Stimulated activated CD4-positive, alpha-beta T cell treated with anti-CD3 and anti-CD28 coated beads, TNF-alpha, amount 100 ng/mL, for 48 hours (primary cell): ENCODE results near the gene TPP1.

Experiments
- DNase-seq, 3 donors: peaks; one replicate each; pipeline ENCODE4 v3.0.0-alpha.2; 2020; ENCODE audit warnings: low read depth in 3 of 3

TPP1 gene

GRCh38 chr11:6587360-6587953, 31.8 kb downstream of the TPP1 start:
- no peak for DNase-seq

GRCh38 chr11:6586434-6587359, 32.5 kb downstream of the TPP1 start:
- no peak for DNase-seq

- no peak for DNase-seq
These were observed 34.7 kb downstream of the TPP1 start for GRCh38 chr11:6584528-6584927.

- DNase-seq = no peak
These were observed 35.6 kb downstream of the TPP1 start for GRCh38 chr11:6583584-6583983.

GRCh38 chr11:6579681-6580080, 39.5 kb downstream of the TPP1 start:
- DNase-seq = no peak

GRCh38 chr11:6578134-6578533, 41.1 kb downstream of the TPP1 start:
- DNase-seq = no peak

GRCh38 chr11:6576471-6577373, 42.5 kb downstream of the TPP1 start:
- DNase-seq = no peak

GRCh38 chr11:6574816-6575715, 44.2 kb downstream of the TPP1 start:
- DNase-seq = no peak

- DNase-seq = no peak
These were observed 47.0 kb downstream of the TPP1 start for GRCh38 chr11:6572215-6572614.

- DNase-seq = no peak
These were observed 47.7 kb downstream of the TPP1 start for GRCh38 chr11:6571434-6572008.

GRCh38 chr11:6570691-6571427, 48.4 kb downstream of the TPP1 start:
- no peak for DNase-seq

GRCh38 chr11:6569706-6570105, 49.5 kb downstream of the TPP1 start:
- DNase-seq = no peak

GRCh38 chr11:6568191-6568918, 50.9 kb downstream of the TPP1 start:
- DNase-seq = no peak

GRCh38 chr11:6567371-6567745, 51.9 kb downstream of the TPP1 start:
- DNase-seq = no peak

- DNase-seq = no peak
These were observed 52.4 kb downstream of the TPP1 start for GRCh38 chr11:6566704-6567370.

- no peak for DNase-seq
These were observed 53.1 kb downstream of the TPP1 start for GRCh38 chr11:6565988-6566703.

GRCh38 chr11:6565325-6565724, 53.9 kb downstream of the TPP1 start:
- no peak for DNase-seq

GRCh38 chr11:6563667-6564066, 55.6 kb downstream of the TPP1 start:
- DNase-seq = no peak
